GM18873 (cell line): ENCODE data around the gene E2F4.

Experiments used
- ATAC-seq: cut with Tn5 transposase; IDR thresholded peaks from one replicate; pipeline ENCODE4 v1.9.1; 2021; ENCODE audit warnings: mild to moderate bottlenecking, moderate library complexity, moderate number of reproducible peaks; ENCODE audit not compliant: unreplicated experiment, low FRiP score

The E2F4 gene

GRCh38 chr16:67190448-67191399 is 1.2 kb upstream of the E2F4 start:
- ATAC-seq, result no peak

- no peak for ATAC-seq
These were observed 452 bp upstream of the E2F4 start for GRCh38 chr16:67191411-67191994.

GRCh38 chr16:67192781-67193361 is 916 bp downstream of the E2F4 start:
- ATAC-seq, result no peak

- no peak for ATAC-seq
These were observed 1.6 kb downstream of the E2F4 start for GRCh38 chr16:67193536-67193935.

- no peak for ATAC-seq
These were observed 2.3 kb downstream of the E2F4 start for GRCh38 chr16:67194260-67194659.

- no peak for ATAC-seq
These were observed 3.7 kb downstream of the E2F4 start for GRCh38 chr16:67195676-67196075.

- ATAC-seq, result no peak
These were observed 4.9 kb downstream of the E2F4 start for GRCh38 chr16:67196881-67197280.

GRCh38 chr16:67197704-67198103 is 5.7 kb downstream of the E2F4 start:
- no peak for ATAC-seq

GRCh38 chr16:67198238-67198734 is 6.3 kb downstream of the E2F4 start:
- no peak for ATAC-seq

GRCh38 chr16:67199011-67199807 is 7.3 kb downstream of the E2F4 start, which contains the start of gene ELMO3:
Gene ELMO3, plus strand, starts transcription at chr16:67199131. Its CDS starts 196 bp downstream, at chr16:67199327.
- ATAC-seq, result no peak

- ATAC-seq, result no peak
These were observed 7.8 kb downstream of the E2F4 start for GRCh38 chr16:67199808-67200198.

GRCh38 chr16:67200491-67200890 is 8.5 kb downstream of the E2F4 start:
- ATAC-seq, result no peak

GRCh38 chr16:67201411-67202345 is 9.7 kb downstream of the E2F4 start:
- no peak for ATAC-seq

- ATAC-seq, result no peak
These were observed 10.5 kb downstream of the E2F4 start for GRCh38 chr16:67202426-67202825.

GRCh38 chr16:67202956-67203493 is 11.1 kb downstream of the E2F4 start:
- ATAC-seq, result no peak

- no peak for ATAC-seq
These were observed 12.1 kb downstream of the E2F4 start for GRCh38 chr16:67204076-67204475.

GRCh38 chr16:67206129-67206837 is 14.3 kb downstream of the E2F4 start:
- no peak for ATAC-seq

GRCh38 chr16:67206838-67207248 is 14.9 kb downstream of the E2F4 start:
- ATAC-seq, result no peak
